ENCODE measurements around the gene TTC7B.

The TTC7B gene

GRCh38 chr14:90599339-90599738, 216.9 kb downstream of the TTC7B start:
- H3K9me3 Mint-ChIP-seq: no peaks in the 10 kb centered on the region
- H3K4me3 Mint-ChIP-seq: no peak overlapping the region
- DNase-seq: no peak
- no peaks in the 10 kb centered on the region for H3K4me1 Mint-ChIP-seq
- H3K36me3 Mint-ChIP-seq: no peaks in the 10 kb centered on the region
- H3K27me3 Mint-ChIP-seq: peaks cover 26% of the 10 kb centered on the region
- CTCF ChIA-PET: no interaction called here
- H3K27ac Mint-ChIP-seq: no peak overlapping the region

GRCh38 chr14:90597961-90598360, 218.3 kb downstream of the TTC7B start:
- CTCF ChIA-PET: no interaction called here
- no peak for DNase-seq

GRCh38 chr14:90596733-90597132, 219.5 kb downstream of the TTC7B start:
- CTCF ChIA-PET: no interaction called here
- peaks cover 31% of the 10 kb centered on the region for H3K27me3 Mint-ChIP-seq
- DNase-seq: no peak
- H3K36me3 Mint-ChIP-seq: no peaks in the 10 kb centered on the region
- H3K4me1 Mint-ChIP-seq: no peaks in the 10 kb centered on the region
- no peaks in the 10 kb centered on the region for H3K9me3 Mint-ChIP-seq
- no peak overlapping the region for H3K27ac Mint-ChIP-seq
- H3K4me3 Mint-ChIP-seq: no peak overlapping the region

More at GRCh38 chr14:90597961-90598360, 218.3 kb downstream of the TTC7B start:
- H3K27me3 Mint-ChIP-seq: peaks cover 32% of the 10 kb centered on the region
- no peaks in the 10 kb centered on the region for H3K36me3 Mint-ChIP-seq
- H3K4me3 Mint-ChIP-seq: no peak overlapping the region
- H3K27ac Mint-ChIP-seq: no peak overlapping the region
- no peaks in the 10 kb centered on the region for H3K9me3 Mint-ChIP-seq
- H3K4me1 Mint-ChIP-seq: no peaks in the 10 kb centered on the region

- CTCF ChIA-PET: no interaction called here
- H3K27ac Mint-ChIP-seq: no peak overlapping the region
- no peak overlapping the region for H3K4me3 Mint-ChIP-seq
- peaks cover 17% of the 10 kb centered on the region for H3K27me3 Mint-ChIP-seq
- DNase-seq: no peak
- no peaks in the 10 kb centered on the region for H3K4me1 Mint-ChIP-seq
- H3K9me3 Mint-ChIP-seq: no peaks in the 10 kb centered on the region
- no peaks in the 10 kb centered on the region for H3K36me3 Mint-ChIP-seq
Measured at GRCh38 chr14:90593254-90594040, 222.8 kb downstream of the TTC7B start.

GRCh38 chr14:90592655-90593054, 223.6 kb downstream of the TTC7B start:
- H3K36me3 Mint-ChIP-seq: no peaks in the 10 kb centered on the region
- CTCF ChIA-PET: no interaction called here

GRCh38 chr14:90587918-90588317, 228.3 kb downstream of the TTC7B start:
- H3K27ac Mint-ChIP-seq: no peak overlapping the region
- CTCF ChIA-PET: interaction anchor here (1.0 kb wide), 1 partner anchor 12 kb away, joined by 3 read pairs; no protein-coding TSS in a partner anchor
- H3K36me3 Mint-ChIP-seq: no peaks in the 10 kb centered on the region
- H3K9me3 Mint-ChIP-seq: no peaks in the 10 kb centered on the region
- H3K4me3 Mint-ChIP-seq: no peak overlapping the region
- H3K4me1 Mint-ChIP-seq: no peaks in the 10 kb centered on the region
- no peaks in the 10 kb centered on the region for H3K27me3 Mint-ChIP-seq
- no peak for DNase-seq

More at GRCh38 chr14:90592655-90593054, 223.6 kb downstream of the TTC7B start:
- no peak for DNase-seq
- peaks cover 17% of the 10 kb centered on the region for H3K27me3 Mint-ChIP-seq
- no peaks in the 10 kb centered on the region for H3K4me1 Mint-ChIP-seq
- H3K27ac Mint-ChIP-seq: no peak overlapping the region
- no peaks in the 10 kb centered on the region for H3K9me3 Mint-ChIP-seq
- H3K4me3 Mint-ChIP-seq: no peak overlapping the region

GRCh38 chr14:90587252-90587910, 228.8 kb downstream of the TTC7B start:
- H3K27me3 Mint-ChIP-seq: no peaks in the 10 kb centered on the region
- H3K36me3 Mint-ChIP-seq: no peaks in the 10 kb centered on the region
- no peaks in the 10 kb centered on the region for H3K9me3 Mint-ChIP-seq
- CTCF ChIA-PET: interaction anchor here (0.6 kb wide), 1 partner anchor 116 kb away, joined by 4 read pairs; no protein-coding TSS in a partner anchor
- H3K4me1 Mint-ChIP-seq: no peaks in the 10 kb centered on the region
- DNase-seq: no peak
- no peak overlapping the region for H3K27ac Mint-ChIP-seq
- no peak overlapping the region for H3K4me3 Mint-ChIP-seq

- no peak overlapping the region for H3K27ac Mint-ChIP-seq
- CTCF ChIA-PET: no interaction called here
- H3K27me3 Mint-ChIP-seq: no peaks in the 10 kb centered on the region
- no peak overlapping the region for H3K4me3 Mint-ChIP-seq
- no peak for DNase-seq
- no peaks in the 10 kb centered on the region for H3K4me1 Mint-ChIP-seq
- no peaks in the 10 kb centered on the region for H3K9me3 Mint-ChIP-seq
- H3K36me3 Mint-ChIP-seq: no peaks in the 10 kb centered on the region
Measured at GRCh38 chr14:90585106-90585505, 231.1 kb downstream of the TTC7B start.

GRCh38 chr14:90583916-90584605, 232.2 kb downstream of the TTC7B start:
- Mint-ChIP-seq H3K4me1 (no peaks in the 10 kb centered on the region), H3K4me3 (no peak overlapping the region), H3K36me3 (no peaks in the 10 kb centered on the region), H3K27me3 (peaks cover 3% of the 10 kb centered on the region), H3K9me3 (no peaks in the 10 kb centered on the region), H3K27ac (no peak overlapping the region)
- CTCF ChIA-PET: no interaction called here
- no peak for DNase-seq

- DNase-seq: no peak
- Mint-ChIP-seq H3K4me3 (no peak overlapping the region), H3K27me3 (peaks cover 3% of the 10 kb centered on the region), H3K27ac (no peak overlapping the region), H3K9me3 (no peaks in the 10 kb centered on the region), H3K4me1 (no peaks in the 10 kb centered on the region), H3K36me3 (no peaks in the 10 kb centered on the region)
- CTCF ChIA-PET: no interaction called here
Measured at GRCh38 chr14:90583427-90583826, 232.8 kb downstream of the TTC7B start.

- CTCF ChIA-PET: no interaction called here
- H3K4me3 Mint-ChIP-seq: no peak overlapping the region
Measured at GRCh38 chr14:90582166-90582565, 234.1 kb downstream of the TTC7B start.

GRCh38 chr14:90581745-90582144, 234.5 kb downstream of the TTC7B start:
- Mint-ChIP-seq H3K9me3 (no peaks in the 10 kb centered on the region), H3K4me3 (no peak overlapping the region), H3K36me3 (no peaks in the 10 kb centered on the region), H3K27me3 (peaks cover 3% of the 10 kb centered on the region), H3K4me1 (no peaks in the 10 kb centered on the region), H3K27ac (no peak overlapping the region)
- CTCF ChIA-PET: no interaction called here
- DNase-seq: no peak

More at GRCh38 chr14:90582166-90582565, 234.1 kb downstream of the TTC7B start:
- H3K36me3 Mint-ChIP-seq: no peaks in the 10 kb centered on the region
- peaks cover 3% of the 10 kb centered on the region for H3K27me3 Mint-ChIP-seq
- H3K4me1 Mint-ChIP-seq: no peaks in the 10 kb centered on the region
- H3K27ac Mint-ChIP-seq: no peak overlapping the region
- no peak for DNase-seq
- H3K9me3 Mint-ChIP-seq: no peaks in the 10 kb centered on the region

- Mint-ChIP-seq H3K36me3 (no peaks in the 10 kb centered on the region), H3K27me3 (peaks cover 3% of the 10 kb centered on the region), H3K27ac (no peak overlapping the region), H3K4me3 (no peak overlapping the region), H3K9me3 (no peaks in the 10 kb centered on the region), H3K4me1 (no peaks in the 10 kb centered on the region)
- CTCF ChIA-PET: no interaction called here
- no peak for DNase-seq
Measured at GRCh38 chr14:90580377-90581335, 235.6 kb downstream of the TTC7B start.

GRCh38 chr14:90579816-90580215, 236.4 kb downstream of the TTC7B start:
- H3K36me3 Mint-ChIP-seq: no peaks in the 10 kb centered on the region
- DNase-seq: no peak
- peaks cover 3% of the 10 kb centered on the region for H3K27me3 Mint-ChIP-seq
- H3K27ac Mint-ChIP-seq: no peak overlapping the region
- H3K9me3 Mint-ChIP-seq: no peaks in the 10 kb centered on the region
- CTCF ChIA-PET: no interaction called here
- H3K4me1 Mint-ChIP-seq: no peaks in the 10 kb centered on the region
- no peak overlapping the region for H3K4me3 Mint-ChIP-seq
